Sigmoid colon (tissue), 7 donors: Measurements from ENCODE around the gene POU6F2. TPM values are rescaled to one million over a fixed set of nuclear protein-coding genes. Genes with fewer than 3 reads are reported as not detected.
"Not testable (repeated sequence)": the region's sequence is repeated elsewhere in the genome, so short reads cannot be mapped to it uniquely, and the experiment has no call there.

Experiments used
- DNase-seq: peaks from one replicate; pipeline ENCODE4 v3.0.0-alpha.2; 2019
- H3K27ac ChIP-seq, 4 donors: fragments of 200-600 bp; sonication (generic); one replicate each; pipeline ENCODE4 v1.5.1; 2016 to 2019; ENCODE audit warnings: mild to moderate bottlenecking in 1 of 4
- H3K27me3 ChIP-seq, 3 donors: fragments of 200-600 bp; sonication (generic); one replicate each; pipeline ENCODE4 v1.5.1; 2019; ENCODE audit warnings: mild to moderate bottlenecking in 1 of 3
- H3K36me3 ChIP-seq, 4 donors: fragments of 200-600 bp; sonication (generic); one replicate each; pipeline ENCODE4 v1.5.1; 2016 to 2019
- H3K4me1 ChIP-seq, 4 donors: fragments of 200-600 bp; sonication (generic); one replicate each; pipeline ENCODE4 v1.5.1; 2017 to 2019
- H3K4me3 ChIP-seq, 4 donors: fragments of 200-600 bp; sonication (generic); one replicate each; pipeline ENCODE4 v1.5.1; 2017 to 2019; ENCODE audit warnings: mild to moderate bottlenecking in 2 of 4, moderate library complexity in 1 of 4
- H3K9me3 ChIP-seq, 4 donors: fragments of 200-600 bp in 3 of 4; sonication (generic) in 3 of 4; one replicate each; pipeline versions ENCODE4 v1.5.1 to v1.6.1; 2013 to 2019
- CTCF ChIP-seq, 4 experiments: fragments of 450-650 bp in 3 of 4; fragments of 200-600 bp in 1 of 4; IDR thresholded peaks; one replicate each; pipeline ENCODE4 v1.5.1; 2016 to 2019; ENCODE audit warnings: antibody characterized with exemption in 4 of 4, mild to moderate bottlenecking in 3 of 4, moderate library complexity in 2 of 4
- EP300 ChIP-seq, 4 donors: sonication (generic); formaldehyde crosslinking; IDR thresholded peaks; one replicate each; pipeline ENCODE4 v1.6.1; 2017; ENCODE audit warnings: antibody characterized with exemption in 4 of 4
- POLR2A ChIP-seq, 2 donors: fragments of 450-650 bp; IDR thresholded peaks; one replicate each; pipeline ENCODE4 v1.6.1; 2016; ENCODE audit warnings: antibody characterized with exemption in 2 of 2, mild to moderate bottlenecking in 2 of 2, moderate library complexity in 2 of 2
- POLR2AphosphoS5 ChIP-seq, 4 donors: sonication (generic); formaldehyde crosslinking; IDR thresholded peaks; one replicate each; pipeline ENCODE4 v1.6.1; 2017; ENCODE audit warnings: antibody characterized with exemption in 4 of 4
- WGBS, 2 donors: extraction: QIAGEN DNeasy Blood & Tissue Kit; methylation state at CpG; one replicate each; pipeline ENCODE4 v1.1.7; 2013; 5-methylcytosine and 5-hydroxymethylcytosine counted together
- intact Hi-C: fragments of 100-400 bp; cut with DNase I; formaldehyde crosslinking; loops from one replicate; pipeline ENCODE4 v1.15.1; 2023
- polyA plus RNA-seq, 3 donors: library from polyadenylated mRNA; stranded (reverse); fragments of 200-250 nt; gene quantifications; one replicate each; pipeline ENCODE4 v1.2.3, GENCODE V29; 2013
- total RNA-seq, 4 donors: library from RNA; depleted of rRNA; stranded (reverse); fragments of >200 nt; gene quantifications; one replicate each; pipeline ENCODE4 v1.1.0, GENCODE V29; 2016
- donor health status: healthy with polysubstance abuse.
- donor health status: Bipolar disorder and iron deficiency.
- donor health status: healthy.

POU6F2 gene
- total and polyA plus RNA-seq, 7 donors, result 0.04 TPM; not detected in 6

DNA sequence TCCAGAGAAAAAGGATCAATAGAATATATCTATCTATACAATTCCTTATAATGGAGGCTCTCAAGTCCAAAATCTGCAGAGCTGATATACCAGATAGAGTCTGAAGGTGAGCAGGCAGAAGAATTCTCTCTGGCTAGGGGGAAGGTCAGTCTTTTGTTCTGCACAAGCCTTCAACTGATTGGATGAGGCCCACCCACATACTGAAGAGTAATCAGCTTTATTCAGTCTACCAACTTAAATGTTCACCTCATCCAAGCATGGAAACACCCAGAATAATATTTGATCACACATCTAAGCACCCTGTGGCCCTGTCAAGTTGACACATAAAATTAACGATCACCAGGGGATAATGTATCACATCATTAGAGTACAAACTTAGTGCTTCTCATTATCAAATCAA is 394.7 kb downstream of the POU6F2 start:
- 91 to 92% methylated on average over 1 of the region's 1 CpG for WGBS, 2 donors
- H3K27me3 ChIP-seq, result no peaks in the 10 kb centered on the region
- no peak for DNase-seq

DNA sequence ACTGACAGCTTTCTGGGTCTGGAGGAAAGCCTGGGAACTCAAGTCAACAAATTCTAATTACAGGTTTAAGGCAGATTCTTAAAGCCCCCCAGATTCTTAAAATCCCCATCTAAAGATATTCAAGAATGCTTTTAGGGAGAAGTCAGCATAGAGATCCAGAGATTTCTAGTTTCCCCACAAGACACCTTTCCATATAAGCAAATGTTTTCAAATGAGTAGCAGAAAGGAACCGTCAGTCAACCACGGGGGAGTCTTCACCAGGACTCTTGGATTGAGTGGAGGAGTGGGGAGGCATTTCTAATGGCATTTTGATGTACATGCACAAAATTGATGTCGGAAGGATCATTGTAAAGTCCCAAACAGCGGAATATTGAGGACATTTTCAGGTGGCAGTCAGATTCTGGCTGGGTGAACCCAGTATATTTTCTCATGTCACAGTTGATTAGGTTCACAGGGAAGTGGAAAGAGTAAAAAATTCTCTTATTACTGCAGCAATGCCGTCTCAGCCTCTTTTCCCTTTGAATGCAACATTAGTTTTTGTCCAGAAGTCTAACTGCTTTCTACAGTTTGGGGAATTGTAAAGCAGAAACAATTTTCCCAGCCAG is 396.8 kb downstream of the POU6F2 start:
- no peak overlapping the region for H3K27ac ChIP-seq
- WGBS, 2 donors, result 83% methylated on average over 5 of the region's 5 CpGs
- intact Hi-C loops, result no loop called here
- TF ChIP-seq CTCF (IDR thresholded peaks at IDR 0.05) (no peak), POLR2AphosphoS5 (IDR thresholded peaks at IDR 0.05) (no peak), EP300 (IDR thresholded peaks at IDR 0.05) (no peak), POLR2A (IDR thresholded peaks at IDR 0.05) (no peak)
- no peaks in the 10 kb centered on the region for H3K36me3 ChIP-seq
- DNase-seq, result no peak
- H3K4me3 ChIP-seq, result no peak overlapping the region
- no peaks in the 10 kb centered on the region for H3K4me1 ChIP-seq
- no peaks in the 10 kb centered on the region for H3K27me3 ChIP-seq
- H3K9me3 ChIP-seq, result no peaks in the 10 kb centered on the region

More for the DNA sequence above, 394.7 kb downstream of the POU6F2 start:
- no peak overlapping the region for H3K27ac ChIP-seq
- H3K4me3 ChIP-seq, result no peak overlapping the region
- TF ChIP-seq POLR2A (IDR thresholded peaks at IDR 0.05) (no peak), POLR2AphosphoS5 (IDR thresholded peaks at IDR 0.05) (no peak), CTCF (IDR thresholded peaks at IDR 0.05) (no peak)
- H3K4me1 ChIP-seq, result no peaks in the 10 kb centered on the region
- intact Hi-C loops, result no loop called here
- no peaks in the 10 kb centered on the region for H3K9me3 ChIP-seq
- H3K36me3 ChIP-seq, result no peaks in the 10 kb centered on the region

GRCh38 chr7:39375047-39375873 is 397.6 kb downstream of the POU6F2 start:
- Histone ChIP-seq H3K9me3 (no peaks in the 10 kb centered on the region), H3K4me3 (no peak overlapping the region), H3K27me3 (no peaks in the 10 kb centered on the region), H3K4me1 (no peaks in the 10 kb centered on the region), H3K27ac (no peak overlapping the region), H3K36me3 (no peaks in the 10 kb centered on the region)
- WGBS, 2 donors, result 69 to 76% methylated on average over 9 of the region's 9 CpGs
- no peak for DNase-seq
- intact Hi-C loops, result no loop called here
- TF ChIP-seq POLR2A (IDR thresholded peaks at IDR 0.05), result no peak
- TF ChIP-seq POLR2AphosphoS5 (IDR thresholded peaks at IDR 0.05), result no peak
- no peak for TF ChIP-seq CTCF (IDR thresholded peaks at IDR 0.05)
- TF ChIP-seq EP300 (IDR thresholded peaks at IDR 0.05), result no peak

DNA sequence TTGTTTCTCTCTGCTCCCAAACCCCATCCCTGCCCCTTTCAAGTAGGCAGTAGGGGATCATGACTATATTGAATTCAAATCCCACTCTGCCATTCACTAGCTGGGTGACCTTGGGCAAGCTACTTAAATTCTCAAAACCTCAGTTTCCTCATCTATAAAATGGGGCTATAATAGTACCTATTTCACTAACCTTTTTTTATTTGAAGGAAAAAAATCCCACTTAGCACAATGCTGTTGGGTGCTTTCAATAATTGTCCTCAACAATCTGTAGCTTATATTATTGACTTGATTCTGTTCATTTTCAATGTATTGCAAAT is 398.1 kb downstream of the POU6F2 start:
- Histone ChIP-seq H3K4me1 (no peaks in the 10 kb centered on the region), H3K9me3 (no peaks in the 10 kb centered on the region), H3K27me3 (no peaks in the 10 kb centered on the region), H3K27ac (no peak overlapping the region), H3K4me3 (no peak overlapping the region), H3K36me3 (no peaks in the 10 kb centered on the region)
- intact Hi-C loops, result no loop called here
- TF ChIP-seq EP300 (IDR thresholded peaks at IDR 0.05) (no peak), CTCF (IDR thresholded peaks at IDR 0.05) (no peak), POLR2AphosphoS5 (IDR thresholded peaks at IDR 0.05) (no peak), POLR2A (IDR thresholded peaks at IDR 0.05) (no peak)
- DNase-seq, result no peak

DNA sequence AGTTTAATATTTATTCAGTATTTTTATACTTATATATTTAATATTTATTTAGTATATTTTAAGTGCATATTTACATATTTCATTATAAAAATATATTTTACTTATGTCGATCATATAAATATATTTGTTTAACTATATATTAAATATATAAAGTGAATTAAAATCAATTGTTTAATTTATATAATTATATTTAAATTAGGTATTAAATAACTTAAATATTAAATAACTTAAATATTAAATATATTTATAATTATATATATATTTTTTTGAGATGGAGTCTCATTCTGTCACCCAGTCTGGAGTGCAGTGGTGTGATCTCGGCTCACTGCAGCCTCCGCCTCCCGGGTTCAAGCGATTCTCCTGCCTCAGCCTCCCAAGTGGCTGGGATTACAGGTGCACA is 399.2 kb downstream of the POU6F2 start:
- H3K4me1 ChIP-seq, H3K27ac ChIP-seq: not testable (repeated sequence)

More for the DNA sequence above, 399.2 kb downstream of the POU6F2 start:
- H3K36me3 ChIP-seq, H3K27me3 ChIP-seq, H3K9me3 ChIP-seq, intact Hi-C loops, DNase-seq, H3K4me3 ChIP-seq: not testable (repeated sequence)
- 93 to 97% methylated on average over 5 of the region's 5 CpGs for WGBS, 2 donors
